GM21723 (cell line): ENCODE results near the gene FAM153A.
"Not testable (repeated sequence)": the region's sequence is repeated elsewhere in the genome, so short reads cannot be mapped to it uniquely, and the experiment has no call there.

Experiments used
- ATAC-seq: cut with Tn5 transposase; IDR thresholded peaks from one replicate; pipeline ENCODE4 v1.9.1; 2021; ENCODE audit warnings: mild to moderate bottlenecking, moderate library complexity; ENCODE audit not compliant: unreplicated experiment

The FAM153A gene

GRCh38 chr5:177782792-177783633 is at the start of gene FAM153A:
TSS of gene FAM153A (minus strand) at chr5:177782899.
- ATAC-seq, result not testable (repeated sequence)

GRCh38 chr5:177832287-177832686 is 49.6 kb upstream of the FAM153A start:
- not testable (repeated sequence) for ATAC-seq

GRCh38 chr5:177826073-177826472 is 43.4 kb upstream of the FAM153A start:
- ATAC-seq, result not testable (repeated sequence)

GRCh38 chr5:177824776-177825175 is 42.1 kb upstream of the FAM153A start:
- ATAC-seq, result not testable (repeated sequence)

DNA sequence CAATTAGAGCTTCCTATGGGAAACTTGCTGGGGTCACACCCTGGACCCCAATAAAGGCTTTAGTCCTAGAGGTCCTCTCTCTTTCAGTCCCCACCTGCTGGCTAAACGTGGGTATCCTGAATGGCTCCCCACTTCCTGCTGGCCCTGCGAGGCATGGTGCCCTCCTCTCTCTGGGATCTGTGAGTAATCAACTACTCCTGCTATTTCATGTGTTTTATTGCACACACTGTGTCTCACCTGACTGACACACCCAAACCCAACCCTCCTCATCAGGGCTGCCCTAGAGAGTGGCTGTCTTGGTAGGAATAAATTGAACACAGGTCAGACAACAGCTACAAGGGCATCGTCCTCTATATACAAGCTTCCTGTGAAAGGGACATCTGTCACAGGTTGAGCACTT is 39.8 kb upstream of the FAM153A start:
- not testable (repeated sequence) for ATAC-seq

DNA sequence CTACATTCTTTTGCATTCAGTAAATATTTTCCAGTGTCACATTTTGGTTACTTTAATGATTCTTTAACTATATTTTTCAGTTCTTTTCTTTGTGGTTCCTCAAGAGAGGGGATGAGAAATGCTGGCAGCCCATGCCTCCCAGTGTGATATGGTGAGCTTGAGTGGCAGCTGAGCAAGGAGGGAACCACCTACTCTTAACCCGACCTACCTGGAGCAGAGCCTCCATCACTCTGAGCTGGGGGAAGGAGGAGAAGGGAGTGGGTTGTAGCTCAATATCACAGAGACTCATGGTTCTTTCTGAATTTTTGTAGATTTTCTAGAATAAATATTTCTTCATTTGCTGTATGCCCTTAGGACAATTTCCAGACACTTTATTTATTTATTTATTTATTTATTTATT is 37.0 kb upstream of the FAM153A start:
- not testable (repeated sequence) for ATAC-seq

DNA sequence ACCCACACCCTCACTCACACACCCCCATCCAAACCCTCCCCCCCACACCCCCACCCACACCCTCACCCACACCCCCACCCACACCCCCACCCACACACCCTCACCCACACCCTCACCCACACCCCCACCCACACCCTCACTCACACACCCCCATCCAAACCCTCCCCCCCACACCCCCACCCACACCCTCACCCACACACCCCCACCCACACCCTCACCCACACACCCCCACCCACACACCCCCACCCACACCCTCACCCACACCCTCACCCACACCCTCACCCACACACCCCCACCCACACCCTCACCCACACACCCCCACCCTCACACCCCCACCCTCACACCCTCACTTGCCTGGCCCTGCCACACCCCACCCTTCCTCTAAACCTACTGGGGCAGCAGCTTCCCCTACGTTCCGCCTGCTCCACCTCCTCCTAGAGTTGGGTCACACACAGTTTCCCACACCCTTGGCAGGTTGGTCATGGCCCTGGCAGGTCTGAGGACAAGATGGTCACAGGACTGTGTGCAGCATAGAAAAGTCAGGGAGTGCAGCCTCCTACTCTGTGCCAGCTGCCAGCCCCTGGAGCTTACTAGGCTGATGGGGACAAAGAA is 30.2 kb upstream of the FAM153A start:
- not testable (repeated sequence) for ATAC-seq

DNA sequence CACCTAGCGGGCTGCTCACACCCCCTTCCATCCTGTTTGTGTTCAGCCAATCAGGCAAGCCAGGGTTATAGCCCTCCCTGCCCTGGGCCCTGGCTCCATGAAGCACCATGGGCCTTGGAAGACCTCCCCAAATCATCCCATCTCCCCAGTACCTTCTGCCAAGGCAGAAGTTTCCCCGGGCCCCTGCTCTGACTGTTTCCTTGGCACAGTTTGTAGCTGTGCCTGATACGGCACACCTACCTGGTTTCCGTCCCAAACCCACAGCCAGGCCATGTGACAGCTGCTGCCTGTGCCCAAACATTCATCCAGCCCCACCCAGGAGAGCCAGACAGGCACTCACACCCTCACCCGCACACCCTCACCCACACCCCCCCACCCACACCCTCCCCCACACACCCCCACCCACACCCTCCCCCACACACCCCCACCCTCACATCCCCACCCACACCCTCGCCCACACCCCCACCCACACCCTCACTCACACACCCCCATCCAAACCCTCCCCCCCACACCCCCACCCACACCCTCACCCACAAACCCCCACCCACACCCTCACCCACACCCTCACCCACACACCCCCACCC is 29.6 kb upstream of the FAM153A start:
- ATAC-seq, result not testable (repeated sequence)

DNA sequence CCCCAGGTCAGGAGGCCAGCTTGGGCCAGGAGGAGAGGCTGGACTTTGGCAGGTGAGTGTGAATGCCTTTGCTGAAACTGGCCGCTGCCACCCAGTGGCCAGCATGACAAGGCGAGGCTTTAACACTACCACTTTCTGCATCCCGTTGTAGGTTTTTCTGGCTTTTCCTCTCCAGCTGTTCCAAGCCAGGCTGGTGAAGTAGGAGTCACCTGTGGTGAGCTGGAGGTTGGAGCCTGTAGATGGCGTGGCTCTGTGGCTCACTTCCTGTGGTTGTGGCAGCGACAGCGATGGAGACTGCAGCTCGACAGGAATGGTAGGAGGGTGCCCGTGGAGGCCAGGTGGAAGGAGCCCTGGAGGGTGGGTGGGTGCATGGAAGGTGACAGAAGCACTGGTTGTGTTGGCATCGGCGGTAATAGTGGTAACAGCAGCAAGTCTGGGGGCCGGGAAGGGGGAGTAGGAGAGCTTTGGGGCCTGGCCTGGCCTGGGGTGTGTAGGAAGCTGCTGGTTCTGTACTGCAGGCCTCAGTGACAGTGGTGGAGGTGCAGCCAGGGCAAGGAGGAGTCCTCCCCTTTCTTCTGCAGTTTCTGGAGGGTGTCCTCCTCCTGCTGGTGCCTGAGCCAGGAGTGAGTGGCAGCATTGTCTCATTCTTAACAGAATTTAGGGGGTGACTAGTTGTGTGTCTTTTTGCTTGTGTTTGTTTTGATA is 26.7 kb upstream of the FAM153A start:
- not testable (repeated sequence) for ATAC-seq

GRCh38 chr5:177808420-177808819 is 25.7 kb upstream of the FAM153A start:
- ATAC-seq, result not testable (repeated sequence)

DNA sequence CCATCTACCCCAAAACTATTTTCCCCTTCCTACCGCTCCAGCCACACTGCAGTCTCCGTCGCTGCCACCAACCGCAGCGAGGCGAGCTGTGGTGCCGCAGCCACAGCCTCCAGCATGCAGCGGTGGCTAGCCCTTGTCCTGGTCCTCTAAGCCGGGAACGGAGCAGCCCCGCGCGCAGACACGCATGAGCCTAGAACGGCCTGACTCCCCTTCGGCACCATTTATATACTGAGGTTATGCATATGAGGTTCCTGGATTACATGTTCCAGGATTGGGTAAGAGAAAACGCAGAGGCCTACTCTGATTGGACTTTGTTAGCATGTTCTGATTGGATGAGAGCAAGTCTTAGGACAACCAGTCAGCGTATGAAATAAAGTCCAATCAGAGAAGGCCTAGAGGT is 24.6 kb upstream of the FAM153A start:
- not testable (repeated sequence) for ATAC-seq

DNA sequence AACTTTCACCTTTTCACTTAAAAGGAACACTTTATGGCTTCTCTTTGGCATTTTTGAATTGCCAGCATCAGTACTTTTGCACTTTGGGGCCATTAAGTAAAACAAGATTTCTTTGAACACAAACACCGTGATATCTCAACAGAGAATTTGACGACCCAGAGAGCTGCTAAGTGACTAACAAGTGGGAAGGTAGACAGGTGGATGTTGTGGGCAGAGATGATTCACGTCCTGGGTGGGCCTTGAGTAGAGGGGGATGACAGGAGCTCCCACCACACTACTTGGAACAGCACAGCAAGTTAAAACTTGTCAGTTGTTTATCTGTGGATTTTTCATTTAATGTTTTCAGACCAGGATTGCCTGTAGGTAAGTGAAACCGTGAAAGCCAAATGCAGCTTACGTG is 18.7 kb upstream of the FAM153A start:
- ATAC-seq, result not testable (repeated sequence)

DNA sequence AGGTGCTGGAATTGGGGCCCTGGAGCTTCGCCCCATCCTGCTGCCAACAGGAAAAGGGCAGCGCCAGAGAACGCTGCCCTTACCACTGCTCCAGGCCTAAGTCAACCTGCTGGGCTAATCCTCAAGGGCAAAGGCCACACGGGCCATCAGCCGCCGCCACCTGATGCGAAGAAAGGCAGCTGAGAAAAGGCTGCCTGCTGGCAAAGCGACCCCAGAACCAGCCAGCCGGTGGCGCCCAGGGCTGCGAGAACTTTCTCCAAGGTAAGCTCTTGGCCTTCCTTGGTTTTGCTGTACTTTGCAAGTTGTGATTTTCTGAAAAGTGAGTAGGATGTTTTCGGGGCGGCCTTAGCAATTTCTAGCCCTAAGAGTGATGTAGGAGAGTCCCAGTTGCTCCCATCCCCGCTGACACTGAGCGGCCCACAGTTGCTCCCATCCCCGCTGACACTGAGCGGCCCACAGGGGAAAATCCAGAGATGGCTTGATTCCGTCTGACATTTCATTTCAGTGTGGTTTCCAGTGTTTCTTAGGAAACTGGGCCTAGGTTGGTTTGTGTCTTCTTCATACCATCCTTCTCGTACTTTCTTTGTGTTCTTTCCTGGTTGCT is 15.6 kb upstream of the FAM153A start:
- ATAC-seq, result not testable (repeated sequence)

GRCh38 chr5:177793272-177793671 is 10.6 kb upstream of the FAM153A start:
- not testable (repeated sequence) for ATAC-seq

DNA sequence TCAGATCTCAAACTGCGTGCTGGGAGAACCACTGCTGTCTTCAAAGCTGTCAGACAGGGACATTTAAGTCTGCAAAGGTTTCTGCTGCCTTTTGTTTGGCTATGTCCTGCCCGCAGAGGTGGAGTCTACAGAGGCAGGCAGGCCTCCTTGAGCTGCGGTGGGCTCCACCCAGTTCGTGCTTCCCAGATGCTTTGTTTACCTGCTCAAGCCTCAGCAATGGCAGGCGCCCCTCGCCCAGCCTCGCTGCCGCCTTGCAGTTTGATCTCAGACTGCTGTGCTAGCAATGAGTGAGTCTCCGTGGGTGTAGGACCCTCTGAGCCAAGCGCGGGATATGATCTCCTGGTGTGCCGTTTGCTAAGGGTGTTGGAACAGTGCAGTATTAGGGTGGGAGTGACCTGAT is 8.9 kb upstream of the FAM153A start:
- not testable (repeated sequence) for ATAC-seq

GRCh38 chr5:177782169-177782568 is 530 bp downstream of the FAM153A start:
- not testable (repeated sequence) for ATAC-seq

GRCh38 chr5:177771206-177771605 is 11.5 kb downstream of the FAM153A start:
- not testable (repeated sequence) for ATAC-seq

GRCh38 chr5:177770646-177771045 is 12.1 kb downstream of the FAM153A start:
- ATAC-seq, result not testable (repeated sequence)

DNA sequence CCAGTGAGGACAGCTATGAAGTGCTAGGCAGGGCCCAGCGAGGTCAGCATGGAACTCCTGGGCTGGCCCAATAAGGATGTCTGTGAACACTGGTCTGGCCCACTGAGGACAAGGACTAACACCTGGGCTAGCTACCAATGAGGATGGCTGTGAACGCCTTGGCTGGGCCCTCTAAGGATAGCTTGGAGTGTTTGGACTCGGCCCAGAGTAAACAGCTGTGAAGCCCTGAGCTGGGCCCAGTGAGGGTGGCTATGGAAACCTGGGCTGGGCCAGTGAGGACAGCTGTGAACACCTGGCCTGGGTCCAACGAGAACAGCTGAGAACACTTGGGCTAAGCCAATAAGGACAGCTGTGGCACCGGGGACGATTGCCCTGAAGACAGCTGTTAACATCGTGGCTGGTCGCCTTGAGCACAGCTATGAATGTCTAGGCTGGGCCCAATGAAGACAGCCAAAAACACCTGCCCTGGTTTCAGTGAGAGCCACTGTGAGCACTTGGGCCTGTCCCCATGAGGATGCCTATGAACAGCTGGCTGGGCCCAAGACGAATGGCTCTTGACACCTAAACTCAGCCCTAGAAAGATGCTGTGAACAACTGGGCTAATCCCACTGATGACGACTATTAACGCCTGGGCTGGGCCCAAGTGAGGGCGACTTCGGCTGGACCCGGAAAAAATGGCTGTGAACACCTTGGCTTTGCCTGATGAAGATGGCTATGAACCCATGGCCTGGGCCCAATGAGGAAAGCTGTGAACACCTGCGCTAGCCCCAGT is 18.8 kb downstream of the FAM153A start:
- not testable (repeated sequence) for ATAC-seq

GRCh38 chr5:177760954-177761353 is 21.7 kb downstream of the FAM153A start:
- not testable (repeated sequence) for ATAC-seq
